ENCODE data around the gene CREBBP.

GRCh38 chr16:3787924-3788661, 92.4 kb downstream of the CREBBP start:
- TF ChIP-seq POLR2A (IDR thresholded peaks at IDR 0.05), result no peak
- TF ChIP-seq CTCF (IDR thresholded peaks at IDR 0.05), result no peak
- TF ChIP-seq EP300 (IDR thresholded peaks at IDR 0.05), result no peak
